Middle frontal gyrus (tissue), 1 donor: ENCODE measurements around the gene CNKSR3.

Experiments
- DNase-seq: peaks from one replicate; pipeline ENCODE4 v3.0.0-alpha.2; 2015; ENCODE audit warnings: low spot score; ENCODE audit errors: extremely low spot score

CNKSR3 gene

DNA sequence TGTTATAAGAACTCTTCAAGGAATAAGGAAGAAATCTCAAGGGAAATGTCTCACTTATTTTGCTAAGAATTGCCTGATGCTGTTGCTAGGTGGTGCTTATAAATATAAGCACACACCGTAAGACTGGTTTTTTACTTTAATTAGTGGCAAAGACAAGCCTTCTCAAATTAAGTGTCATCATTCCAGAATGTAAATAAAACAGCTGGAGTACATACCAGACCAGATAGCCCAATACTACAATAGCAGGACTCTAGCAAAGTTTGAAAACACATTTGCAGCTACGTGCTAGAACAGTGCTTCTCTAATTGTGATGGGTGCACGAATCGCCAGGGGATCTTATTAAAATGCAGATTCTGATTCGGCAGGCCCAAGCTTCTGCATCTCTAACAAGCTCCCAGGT is 6.8 kb downstream of the CNKSR3 start:
- DNase-seq = no peak

DNA sequence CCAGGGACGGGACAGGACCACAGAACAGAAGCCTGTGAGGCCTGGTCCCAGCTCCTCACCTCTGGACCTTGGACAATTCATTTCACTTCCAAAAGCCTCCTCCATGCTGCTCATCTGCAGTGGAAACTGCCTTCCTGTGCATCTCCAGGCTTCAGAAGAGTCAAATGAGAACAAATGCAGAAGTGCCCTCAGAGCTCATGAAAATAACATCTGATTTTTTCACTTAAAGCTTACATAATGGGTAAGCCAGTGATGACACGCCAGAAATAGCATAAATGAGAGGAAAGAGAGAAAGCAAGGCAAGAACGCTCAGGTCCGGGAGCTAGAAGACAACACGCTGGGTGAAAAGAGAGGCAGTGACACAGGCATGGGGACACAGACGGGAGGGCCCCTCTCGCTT is 7.9 kb downstream of the CNKSR3 start:
- no peak for DNase-seq

DNA sequence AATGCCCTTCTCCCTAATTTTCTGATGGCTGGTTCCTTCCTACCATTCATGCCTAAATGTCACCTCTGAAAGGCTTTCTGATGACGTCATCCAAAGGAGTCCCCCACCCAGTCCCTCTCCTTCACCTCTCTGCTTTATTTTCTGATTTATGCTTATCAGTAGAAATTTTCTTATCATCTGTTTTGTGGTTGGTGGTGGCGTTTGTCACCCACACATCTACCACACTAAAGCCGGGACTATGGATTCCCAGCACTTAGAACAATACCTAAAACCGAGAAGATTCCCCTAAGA is 9.0 kb downstream of the CNKSR3 start:
- no peak for DNase-seq

DNA sequence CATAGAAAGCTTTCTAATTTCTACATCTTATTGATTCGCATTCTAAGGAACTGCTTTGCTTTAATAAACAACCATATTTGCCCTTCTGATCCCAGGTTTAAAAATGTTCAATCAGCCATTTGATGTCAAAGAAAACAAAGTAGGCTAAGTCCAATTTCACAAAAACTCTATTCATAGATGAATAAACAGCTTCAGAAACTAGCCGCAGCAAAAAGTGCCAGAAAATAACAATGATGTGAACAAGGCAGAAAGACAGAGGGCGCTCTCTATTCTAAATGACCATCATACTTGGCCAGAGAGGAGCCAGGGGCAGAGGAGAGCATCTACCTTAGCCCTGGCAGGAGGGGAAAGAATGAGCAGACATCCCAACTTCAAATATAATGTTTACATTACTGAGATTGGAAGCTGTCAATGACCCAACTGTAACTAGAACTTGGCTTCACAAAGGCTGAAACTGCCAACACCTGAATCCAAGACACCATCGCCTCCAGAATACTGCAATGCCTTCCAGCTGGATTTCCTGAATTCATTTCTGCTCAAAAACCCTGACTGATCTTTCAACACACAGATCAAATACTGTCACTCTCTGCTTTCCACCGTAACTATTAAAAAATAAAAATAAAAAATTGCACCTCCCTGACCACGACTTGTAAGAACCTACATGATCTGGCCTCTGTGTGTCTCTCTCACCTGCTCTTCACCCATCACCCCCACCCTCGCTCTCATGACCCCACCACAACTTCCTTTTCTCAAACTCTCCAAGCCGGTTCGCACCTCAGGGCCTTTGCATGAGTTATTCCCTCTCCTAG is 9.5 kb downstream of the CNKSR3 start:
- DNase-seq = peak; percentile 70

DNA sequence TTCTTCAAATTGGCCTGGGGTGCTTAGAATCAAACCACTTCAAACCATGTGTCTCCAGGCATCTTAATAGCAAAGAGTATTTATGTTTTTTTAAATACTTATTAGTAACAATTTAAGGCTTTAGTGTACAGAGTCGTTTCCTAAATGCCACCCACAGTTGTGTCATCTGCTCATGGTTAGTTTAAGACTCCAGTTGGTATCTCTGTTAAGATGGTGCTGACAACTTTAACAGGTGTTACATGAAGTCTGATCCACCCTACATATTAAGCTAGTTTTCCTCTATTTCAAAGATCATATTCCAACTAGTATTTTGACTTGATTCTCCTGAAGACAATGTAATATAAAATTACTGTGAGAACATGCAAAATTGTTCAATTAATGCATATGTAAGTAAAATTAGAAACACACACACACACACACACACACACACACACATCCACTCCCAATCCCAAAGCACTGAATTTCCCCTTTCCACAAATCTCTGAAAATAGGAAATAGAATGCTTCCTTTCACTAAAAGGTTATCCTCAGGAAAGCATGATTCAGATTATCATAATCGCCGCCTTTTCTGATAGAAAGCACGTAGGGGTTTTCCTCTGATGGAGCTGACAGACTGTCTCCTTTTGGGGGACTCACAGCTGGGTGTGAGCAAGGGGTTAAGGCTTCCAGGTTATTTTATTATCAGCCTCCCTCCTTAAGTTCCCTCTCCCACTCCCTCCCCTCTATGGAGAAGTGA is 10.5 kb downstream of the CNKSR3 start:
- DNase-seq = no peak

DNA sequence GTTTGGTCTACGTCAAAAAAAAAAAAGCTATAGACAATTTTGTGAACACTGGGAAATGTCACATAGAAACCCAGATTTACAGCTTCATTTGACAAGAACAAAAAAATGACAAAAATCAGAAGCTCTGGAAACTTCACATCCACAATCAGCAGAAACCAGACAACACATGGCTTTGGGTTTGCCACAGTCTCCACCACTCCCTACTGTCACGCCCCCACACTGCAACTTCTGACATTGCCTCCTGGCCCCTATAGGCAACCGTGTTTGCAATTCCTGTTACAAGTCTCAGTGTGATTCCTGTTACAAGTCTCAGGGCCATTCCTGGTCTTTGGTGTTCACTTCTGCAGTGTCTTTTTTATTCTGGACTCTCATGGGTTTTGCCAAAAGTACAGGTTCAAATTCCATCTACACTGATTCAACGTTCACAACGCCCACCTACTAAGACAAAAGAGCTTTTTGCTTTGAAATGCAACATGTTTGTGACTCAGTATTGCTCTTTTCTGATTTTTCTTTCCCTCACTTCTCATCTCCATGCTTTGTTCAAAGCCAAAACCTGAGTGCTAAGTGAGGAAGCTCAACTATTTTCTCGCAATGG is 12.0 kb downstream of the CNKSR3 start:
- no peak for DNase-seq

DNA sequence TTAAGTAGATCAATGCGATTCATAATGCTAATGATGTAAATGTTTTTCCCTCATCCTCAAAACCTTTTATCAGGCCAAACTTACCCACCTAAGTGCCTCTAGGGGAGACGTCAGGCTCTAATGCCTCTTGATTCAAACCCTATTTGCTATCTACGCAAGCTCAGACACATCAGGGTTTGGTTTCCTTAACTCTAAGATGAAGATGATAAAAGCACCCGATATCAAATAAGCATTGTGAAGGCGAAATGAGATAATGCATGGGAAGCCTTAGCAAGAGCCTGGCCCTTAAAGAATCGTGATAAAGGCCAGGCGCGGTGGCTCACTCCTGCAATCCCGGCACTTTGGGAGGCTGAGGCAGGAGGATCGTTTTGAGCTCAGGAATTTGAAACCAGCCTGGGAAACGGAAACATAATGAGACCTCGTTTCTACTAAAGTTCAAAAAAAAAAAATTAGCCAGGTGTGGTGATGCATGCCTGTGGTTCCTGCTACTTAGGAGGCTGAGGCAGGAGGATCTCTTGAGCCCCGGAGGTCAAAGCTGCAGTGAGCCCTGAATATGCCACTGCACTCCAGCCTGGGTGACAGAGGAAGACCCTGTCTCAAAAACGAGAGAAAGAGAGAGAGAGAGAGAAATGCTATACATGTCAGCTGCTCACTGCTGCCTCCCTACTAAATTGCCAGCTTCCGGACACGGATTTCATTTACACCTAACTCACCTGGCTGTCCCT is 13.5 kb downstream of the CNKSR3 start:
- DNase-seq = no peak

DNA sequence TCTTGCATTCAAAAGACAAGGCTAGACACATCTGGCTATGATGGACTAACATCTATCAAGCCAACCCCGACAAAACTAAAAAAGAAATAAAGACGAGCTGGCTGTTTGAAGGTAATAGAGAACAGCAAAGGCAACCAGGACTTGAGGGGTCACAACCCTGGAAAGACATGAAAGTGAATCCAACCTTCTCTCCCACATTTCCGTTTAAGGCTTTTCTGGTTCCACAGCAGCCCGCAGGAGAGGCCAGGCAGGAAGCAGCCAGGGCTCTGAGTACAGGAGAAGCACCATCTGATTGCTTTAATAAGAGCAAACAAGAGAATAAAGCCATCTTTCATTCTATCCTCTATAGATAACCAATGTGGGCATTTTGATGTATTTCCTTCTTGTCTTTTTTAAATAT is 14.3 kb downstream of the CNKSR3 start:
- DNase-seq = no peak

DNA sequence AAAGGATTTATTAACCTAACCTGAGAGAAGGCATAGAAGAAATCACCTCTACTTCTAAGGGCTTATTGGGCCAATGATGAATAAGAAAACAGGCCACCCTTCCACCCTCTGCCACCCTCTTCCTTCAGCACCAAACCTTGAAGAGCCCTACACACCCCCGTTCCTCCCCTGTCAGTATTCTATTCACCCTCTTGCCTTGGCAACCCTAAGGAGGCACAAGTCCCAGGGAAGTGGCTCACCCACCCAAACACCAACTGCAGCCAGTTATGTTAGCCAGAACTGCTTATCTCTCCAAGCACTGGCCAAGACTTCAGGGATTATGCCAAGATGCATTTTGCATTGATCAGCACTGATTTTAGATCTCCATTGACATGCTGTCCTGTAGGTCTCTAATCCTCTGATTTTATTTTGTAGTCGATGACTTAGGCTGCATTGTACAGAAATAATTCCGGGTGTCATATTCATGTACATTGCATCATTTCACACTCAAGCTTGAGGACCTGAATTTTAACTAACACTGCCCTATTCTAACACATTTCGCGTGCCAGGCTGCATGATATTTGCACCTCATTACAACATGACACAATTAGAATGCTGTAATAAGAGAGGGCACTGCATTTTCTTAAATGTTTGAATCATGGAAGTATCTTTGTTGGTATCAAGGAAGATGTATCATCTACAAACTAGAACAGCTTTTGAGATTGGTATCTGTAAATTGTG is 15.7 kb downstream of the CNKSR3 start:
- DNase-seq = no peak

DNA sequence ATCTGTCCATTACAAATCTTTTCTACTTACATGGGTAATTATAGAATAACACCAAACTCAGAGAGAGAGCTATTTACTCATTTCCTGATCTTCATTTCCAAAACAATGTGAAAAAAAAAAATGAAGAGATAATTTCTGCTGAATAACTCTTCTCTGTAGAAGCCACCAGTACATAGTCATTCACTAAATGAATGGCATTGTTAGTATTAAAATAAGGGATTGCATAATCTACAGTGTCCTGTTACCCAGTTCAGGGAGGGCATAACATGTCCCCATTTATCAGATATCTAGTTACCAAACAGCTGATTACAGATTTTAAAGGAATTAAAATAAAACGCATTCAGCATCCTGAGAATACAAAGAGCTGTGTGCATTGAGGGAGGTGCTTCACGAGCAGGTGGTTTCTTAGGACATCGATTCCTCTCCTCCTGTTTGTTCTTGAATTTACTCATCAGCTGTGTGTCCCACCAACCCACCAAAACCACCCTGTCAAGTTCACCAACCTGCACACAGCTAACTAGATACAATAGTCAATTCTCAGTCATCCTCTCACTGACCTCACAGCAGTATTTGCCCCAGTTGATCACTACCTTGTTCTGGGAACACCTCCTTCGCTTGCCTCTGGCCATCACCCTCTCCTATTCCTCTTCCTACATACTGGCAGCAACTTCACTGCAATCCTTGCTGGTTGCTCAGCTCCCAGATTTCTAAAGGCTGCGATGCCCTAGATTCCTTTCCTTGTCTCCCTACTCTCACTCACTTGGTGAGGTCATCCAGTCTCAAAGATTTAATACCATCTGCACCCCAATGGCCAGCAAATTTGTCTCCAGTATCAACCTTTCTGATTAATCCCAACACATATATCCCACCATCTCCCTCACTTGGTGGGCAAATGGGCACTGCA is 18.7 kb downstream of the CNKSR3 start:
- no peak for DNase-seq

DNA sequence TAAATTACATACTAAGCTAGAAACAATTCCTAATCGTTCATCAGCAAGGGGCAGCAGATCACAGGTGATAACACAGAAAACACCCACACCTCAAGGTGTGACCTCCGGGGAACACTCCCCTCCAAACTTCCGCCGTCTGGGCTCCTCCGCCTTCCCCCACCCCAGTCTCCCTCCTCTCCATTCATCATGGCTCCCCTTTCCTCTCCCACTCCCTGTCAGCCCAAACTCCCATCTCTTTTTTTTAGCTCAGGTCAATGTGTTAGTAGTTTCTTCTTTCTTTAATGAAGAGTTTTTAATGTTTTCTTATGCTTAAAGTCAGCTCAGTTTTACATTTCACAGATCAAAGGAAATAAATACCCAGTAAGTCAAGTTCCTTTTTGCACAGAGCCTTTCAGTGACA is 20.7 kb downstream of the CNKSR3 start:
- no peak for DNase-seq

DNA sequence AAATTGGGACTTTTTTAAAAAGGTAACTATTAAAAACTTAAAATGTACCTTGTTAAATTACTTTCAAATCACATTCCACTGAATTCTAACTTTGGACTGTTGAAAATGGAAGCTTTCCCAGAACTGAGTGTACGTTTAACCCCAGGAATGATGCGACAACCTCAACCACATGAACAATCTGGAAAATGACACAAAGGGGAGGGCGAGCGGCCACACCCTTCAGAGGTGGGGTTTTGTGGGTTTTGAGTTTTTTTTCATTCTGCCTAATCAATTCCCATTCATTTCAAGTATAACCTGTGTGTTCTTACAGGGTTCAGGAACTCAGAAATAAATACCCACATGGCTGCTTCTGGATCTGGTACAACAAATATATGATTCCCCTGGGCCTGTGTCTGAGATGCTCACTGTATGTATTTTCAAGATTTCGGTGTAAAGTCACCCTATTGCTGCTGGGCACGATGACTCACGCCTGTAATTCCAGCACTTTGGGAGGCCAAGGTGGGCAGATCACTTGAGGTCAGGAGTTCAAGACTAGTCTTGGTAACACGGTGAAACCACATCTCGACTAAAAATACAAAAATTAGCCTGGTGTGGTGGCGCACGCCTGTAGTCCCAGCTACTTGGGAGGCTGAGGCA is 21.6 kb downstream of the CNKSR3 start:
- DNase-seq = no peak

DNA sequence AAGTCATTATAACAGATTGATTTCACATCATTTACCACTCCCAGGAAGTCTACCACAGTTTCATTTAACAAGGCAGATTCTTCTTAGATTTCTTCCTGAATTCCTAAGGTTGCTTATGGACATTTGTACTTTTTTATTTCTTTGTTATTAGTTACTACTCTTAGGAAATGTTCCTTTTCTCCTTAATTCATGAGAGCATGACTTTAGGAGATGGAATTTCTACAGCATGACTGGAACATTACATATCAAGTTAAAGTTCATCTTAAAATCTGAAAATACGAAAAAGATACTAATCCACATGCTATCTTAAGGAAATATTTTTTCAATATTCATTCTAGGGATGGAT is 22.3 kb downstream of the CNKSR3 start:
- DNase-seq = no peak

DNA sequence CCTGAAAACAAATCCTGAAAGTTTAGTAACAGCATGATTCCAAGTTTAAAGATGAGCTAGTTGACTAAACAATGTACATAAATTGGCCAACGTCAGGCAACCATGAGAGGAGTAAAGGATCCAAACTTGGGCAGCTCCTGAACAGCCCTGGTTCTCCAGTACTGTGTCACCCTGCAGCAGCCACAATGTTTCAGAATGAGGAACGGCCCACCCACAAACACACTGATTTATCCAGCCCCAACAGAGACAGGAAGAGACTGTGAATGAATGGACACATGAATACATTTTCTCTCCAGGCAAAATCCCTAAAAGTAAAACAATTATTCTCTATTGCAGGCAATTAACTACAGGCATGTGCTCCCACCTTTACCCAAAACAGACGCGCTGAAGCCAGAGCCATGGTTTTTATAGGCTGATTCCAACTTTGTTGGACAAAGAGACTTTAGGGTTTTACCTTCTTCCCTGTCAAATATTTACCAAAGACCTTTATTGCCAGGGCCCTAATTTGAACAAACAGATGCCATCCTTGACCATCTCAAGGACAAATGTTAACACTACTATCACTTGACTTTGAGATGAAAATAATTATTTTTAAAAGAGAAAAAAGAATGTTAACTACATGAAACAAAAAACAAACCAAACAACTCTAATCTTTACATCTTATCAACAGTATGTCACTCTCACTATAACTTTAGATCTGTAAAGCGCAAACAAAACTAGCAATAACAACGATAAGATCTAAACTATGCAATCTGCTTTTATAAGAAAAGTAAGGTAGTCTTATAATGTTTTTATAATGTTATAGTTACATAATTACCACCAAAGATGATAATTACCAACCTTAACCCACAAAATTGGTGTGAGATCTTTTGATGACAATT is 22.9 kb downstream of the CNKSR3 start:
- DNase-seq = no peak

DNA sequence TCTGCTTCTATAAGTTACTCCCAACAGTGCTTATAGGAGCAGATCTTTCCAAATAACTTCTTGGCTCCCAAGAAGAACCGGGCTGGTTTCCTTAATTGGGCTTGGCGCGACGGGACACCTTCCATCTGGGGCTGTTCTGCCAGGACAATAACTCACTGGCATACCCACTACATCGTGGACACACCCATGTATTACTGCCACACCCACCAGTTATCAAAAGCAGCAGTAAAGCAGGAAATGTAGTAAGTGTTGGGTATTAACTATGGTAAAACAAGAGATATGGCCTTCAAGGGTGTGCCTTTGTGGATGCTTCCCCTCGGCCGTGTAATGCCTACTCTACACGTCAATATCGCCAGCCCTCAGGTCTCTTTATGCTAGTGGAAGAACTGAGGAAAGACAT is 24.7 kb downstream of the CNKSR3 start:
- no peak for DNase-seq

DNA sequence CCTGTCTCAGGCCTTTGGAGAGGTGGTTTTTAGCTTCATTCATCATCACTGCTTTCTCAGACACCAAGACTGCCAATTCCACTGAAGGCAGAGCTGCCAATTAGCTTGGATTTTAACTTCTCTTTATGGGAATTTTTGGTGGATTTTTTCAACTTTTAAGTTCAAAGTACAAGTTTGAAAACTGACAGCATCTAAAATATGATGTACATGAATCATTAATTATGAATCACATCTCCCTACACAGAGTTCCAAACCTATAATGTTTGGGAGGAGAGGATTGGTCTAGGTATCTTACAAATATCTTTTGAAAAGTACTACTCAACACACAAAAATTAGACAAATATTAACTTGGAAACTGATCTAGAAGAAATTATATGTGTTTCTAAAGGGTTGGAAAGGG is 25.5 kb downstream of the CNKSR3 start:
- DNase-seq = no peak

DNA sequence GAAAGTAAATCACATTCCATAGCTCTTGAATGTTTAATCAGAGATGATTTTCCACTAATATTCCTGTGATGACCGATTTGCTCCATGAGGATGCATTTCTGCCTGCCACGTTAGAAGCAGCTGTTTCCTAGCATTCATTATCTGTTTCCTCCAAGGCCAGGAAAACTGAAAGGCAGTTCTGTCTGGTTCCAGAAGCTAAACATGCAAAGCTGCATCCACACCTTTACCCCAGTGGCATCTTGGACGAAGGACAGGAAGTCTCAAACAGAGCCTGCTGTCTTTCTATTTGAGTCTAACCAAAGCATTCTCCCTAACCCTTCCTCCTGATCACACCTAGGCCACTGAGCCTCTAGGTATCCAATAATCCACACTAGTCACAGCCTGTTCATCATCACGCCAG is 27.6 kb downstream of the CNKSR3 start:
- DNase-seq = no peak

DNA sequence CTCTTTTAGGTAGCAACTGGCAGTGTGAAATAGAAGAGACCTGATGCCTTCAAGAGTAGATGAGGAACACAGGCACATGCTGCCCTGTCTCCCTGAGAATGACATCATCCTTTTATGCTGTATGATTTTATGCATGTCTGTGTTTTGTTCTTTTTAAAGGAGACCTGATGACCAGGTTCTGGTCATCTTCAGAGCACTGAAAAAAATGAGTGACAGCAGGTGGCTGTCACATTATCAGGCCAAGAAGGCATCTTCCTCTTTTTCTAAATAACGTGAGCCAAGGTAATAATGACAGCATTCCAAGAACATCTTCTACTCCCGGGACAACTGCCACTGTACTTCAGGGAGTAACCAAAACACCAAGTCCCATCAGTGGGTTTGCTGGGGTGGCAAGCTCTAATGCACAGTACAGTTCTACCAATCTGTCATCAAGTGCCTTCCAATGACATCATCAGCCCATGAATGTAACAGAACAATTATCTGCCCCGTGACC is 28.9 kb downstream of the CNKSR3 start:
- DNase-seq = no peak
